Liver (tissue), 9 donors: ENCODE data around the gene UGT2A2. TPM values are rescaled to one million over a fixed set of nuclear protein-coding genes. Genes with fewer than 3 reads are reported as not detected.

Experiments
- DNase-seq: peaks from one replicate; pipeline ENCODE4 v3.0.0-alpha.2; 2017; ENCODE audit warnings: low spot score
- H3K27ac ChIP-seq, 2 donors: one replicate each; pipeline ENCODE4 v1.7.0; 2013; ENCODE audit warnings: inconsistent platforms in 2 of 2, low read length in 2 of 2, control low read depth in 1 of 2, low read depth in 1 of 2, mild to moderate bottlenecking in 1 of 2
- H3K27me3 ChIP-seq, 4 donors: one replicate each; pipeline versions ENCODE4 v1.6.1 to v1.7.0; 2013; ENCODE audit warnings: low read length in 3 of 4, inconsistent platforms in 1 of 4, mild to moderate bottlenecking in 1 of 4, moderate library complexity in 1 of 4; ENCODE audit not compliant: control insufficient read depth in 4 of 4, insufficient read depth in 4 of 4
- H3K36me3 ChIP-seq, 4 donors: one replicate each; pipeline versions ENCODE4 v1.6.1 to v1.7.0; 2013; ENCODE audit warnings: low read length in 3 of 4, mild to moderate bottlenecking in 3 of 4, low read depth in 1 of 4, moderate library complexity in 1 of 4; ENCODE audit not compliant: control insufficient read depth in 4 of 4, insufficient read depth in 3 of 4
- H3K4me1 ChIP-seq, 4 donors: one replicate each; pipeline versions ENCODE4 v1.6.1 to v1.7.0; 2013; ENCODE audit warnings: low read length in 3 of 4, mild to moderate bottlenecking in 3 of 4, moderate library complexity in 1 of 4; ENCODE audit not compliant: control insufficient read depth in 4 of 4, insufficient read depth in 4 of 4
- H3K4me3 ChIP-seq, 3 donors: one replicate each; pipeline versions ENCODE4 v1.6.1 to v1.7.0; 2013; ENCODE audit warnings: low read length in 3 of 3, control low read depth in 1 of 3, low read depth in 1 of 3, mild to moderate bottlenecking in 1 of 3
- H3K9ac ChIP-seq, 2 donors: one replicate each; pipeline ENCODE4 v1.7.0; 2013; ENCODE audit warnings: low read length in 2 of 2, mild to moderate bottlenecking in 2 of 2, moderate library complexity in 2 of 2, control low read depth in 1 of 2, low read depth in 1 of 2
- H3K9me3 ChIP-seq, 4 donors: one replicate each; pipeline versions ENCODE4 v1.6.1 to v1.7.0; 2013; ENCODE audit warnings: low read length in 3 of 4; ENCODE audit not compliant: control insufficient read depth in 4 of 4
- ATF3 ChIP-seq: IDR thresholded peaks from 2 replicates; pipeline ENCODE4 v1.6.1; 2016; ENCODE audit warnings: antibody characterized with exemption
- CTCF ChIP-seq: fragments of 150-350 bp; IDR thresholded peaks from 2 replicates; pipeline ENCODE4 v1.5.1; 2017; ENCODE audit warnings: improper control_type of control experiment, low read depth, low read length; ENCODE audit not compliant: missing input control
- EGR1 ChIP-seq, 2 donors: IDR thresholded peaks; 2 replicates each; pipeline ENCODE4 v1.6.1; 2016 to 2018; ENCODE audit warnings: antibody characterized with exemption in 2 of 2, low read depth in 2 of 2
- FOXA1 ChIP-seq: IDR thresholded peaks from 2 replicates; pipeline ENCODE4 v1.6.1; 2016; ENCODE audit warnings: antibody characterized with exemption
- FOXA2 ChIP-seq: IDR thresholded peaks from 2 replicates; pipeline ENCODE4 v1.6.1; 2016; ENCODE audit warnings: antibody characterized with exemption
- HNF4A ChIP-seq, 2 donors: conservative IDR thresholded peaks; 2 replicates each; pipeline ENCODE4 v1.6.1; 2016; ENCODE audit warnings: antibody characterized with exemption in 2 of 2, mild to moderate bottlenecking in 2 of 2
- HNF4G ChIP-seq: IDR thresholded peaks from 2 replicates; pipeline ENCODE4 v1.6.1; 2016; ENCODE audit warnings: antibody characterized with exemption
- JUND ChIP-seq, 2 donors: IDR thresholded peaks; 2 replicates each; pipeline ENCODE4 v1.6.1; 2016; ENCODE audit warnings: antibody characterized with exemption in 2 of 2
- MAX ChIP-seq: IDR thresholded peaks from 2 replicates; pipeline ENCODE4 v1.6.1; 2016; ENCODE audit warnings: antibody characterized with exemption
- RAD21 ChIP-seq, 2 donors: IDR thresholded peaks; 2 replicates each; pipeline ENCODE4 v1.6.1; 2016; ENCODE audit warnings: antibody characterized with exemption in 2 of 2, mild to moderate bottlenecking in 2 of 2
- REST ChIP-seq: IDR thresholded peaks from 2 replicates; pipeline ENCODE4 v1.6.1; 2016; ENCODE audit warnings: antibody characterized with exemption, mild to moderate bottlenecking
- RXRA ChIP-seq, 2 donors: IDR thresholded peaks; 2 replicates each; pipeline ENCODE4 v1.6.1; 2017 to 2018; ENCODE audit warnings: antibody characterized with exemption in 2 of 2, mild to moderate bottlenecking in 1 of 2
- SP1 ChIP-seq: IDR thresholded peaks from 2 replicates; pipeline ENCODE4 v1.6.1; 2018; ENCODE audit warnings: antibody characterized with exemption, mild to moderate bottlenecking
- TAF1 ChIP-seq: conservative IDR thresholded peaks from 2 replicates; pipeline ENCODE4 v1.6.1; 2016; ENCODE audit warnings: antibody characterized with exemption, mild to moderate bottlenecking
- YY1 ChIP-seq: IDR thresholded peaks from 2 replicates; pipeline ENCODE4 v1.6.1; 2016; ENCODE audit warnings: antibody characterized with exemption, mild to moderate bottlenecking
- ZBTB33 ChIP-seq: IDR thresholded peaks from 2 replicates; pipeline ENCODE4 v1.6.1; 2016; ENCODE audit warnings: antibody characterized with exemption
- WGBS: extraction: QIAGEN DNeasy Blood & Tissue Kit; methylation state at CpG from one replicate; pipeline ENCODE4 v1.1.7; 2013; 5-methylcytosine and 5-hydroxymethylcytosine counted together
- polyA plus RNA-seq, 2 donors: library from polyadenylated mRNA; stranded (reverse) in 1 of 2; unstranded in 1 of 2; fragments of 200-250 nt in 1 of 2; fragments of >200 nt in 1 of 2; fragmentation: Nextera tagmentation in 1 of 2; extraction: Ambion mirVana in 1 of 2; gene quantifications; one replicate each; pipeline versions ENCODE4 v1.2.1 to v1.2.3, GENCODE V29; 2013 to 2015
- total RNA-seq, 2 donors: library from RNA; depleted of rRNA; stranded (reverse); fragments of >200 nt; gene quantifications; one replicate each; pipeline ENCODE4 v1.2.3, GENCODE V29; 2014
- donor health status: healthy.
- donor health status: healthy.
- donor health status: healthy.
- donor health status: healthy.
- donor health status: healthy.

UGT2A2 gene
- total and polyA plus RNA-seq, 4 donors, result not detected

GRCh38 chr4:69563424-69563823, 76.0 kb downstream of the UGT2A2 start:
- no peaks in the 10 kb centered on the region for H3K36me3 ChIP-seq
- no peak overlapping the region for H3K9ac ChIP-seq
- DNase-seq, result no peak
- H3K27me3 ChIP-seq, result no peaks in the 10 kb centered on the region
- no peak for TF ChIP-seq JUND (IDR thresholded peaks at IDR 0.05)
- TF ChIP-seq TAF1, result no peak
- no peak for TF ChIP-seq ATF3
- no peak for TF ChIP-seq REST
- TF ChIP-seq ZBTB33, result no peak
- TF ChIP-seq HNF4G, result no peak
- no peak for TF ChIP-seq SP1
- TF ChIP-seq RAD21 (IDR thresholded peaks at IDR 0.05), result no peak
- TF ChIP-seq RXRA (IDR thresholded peaks at IDR 0.05), result no peak
- TF ChIP-seq HNF4A (conservative IDR thresholded peaks at IDR 0.05), result no peak
- TF ChIP-seq YY1, result no peak
- TF ChIP-seq CTCF, result no peak
- no peak for TF ChIP-seq MAX
- no peak for TF ChIP-seq FOXA2
- TF ChIP-seq EGR1 (IDR thresholded peaks at IDR 0.05; ENCODE audit: low read depth in 2 of 2), result no peak
- TF ChIP-seq FOXA1, result no peak
- no peak overlapping the region for H3K27ac ChIP-seq
- H3K4me1 ChIP-seq, result peaks cover 0 to 3% (median 2%) of the 10 kb centered on the region in 4 donors
- no peaks in the 10 kb centered on the region for H3K9me3 ChIP-seq
- H3K4me3 ChIP-seq, result no peak overlapping the region
- 68% methylated on average over 2 of the region's 2 CpGs for WGBS

GRCh38 chr4:69549651-69550050, 89.8 kb downstream of the UGT2A2 start:
- no peak overlapping the region for H3K9ac ChIP-seq
- no peak for DNase-seq
- H3K9me3 ChIP-seq, result no peaks in the 10 kb centered on the region
- peaks cover 6 to 22% (median 15%) of the 10 kb centered on the region in 4 donors for H3K4me1 ChIP-seq
- no peak overlapping the region for H3K27ac ChIP-seq
- WGBS, result 74% methylated on average over 2 of the region's 2 CpGs
- no peak for TF ChIP-seq ZBTB33
- no peak for TF ChIP-seq FOXA1
- TF ChIP-seq ATF3, result no peak
- TF ChIP-seq CTCF, result no peak
- TF ChIP-seq RXRA (IDR thresholded peaks at IDR 0.05), result no peak
- H3K27me3 ChIP-seq, result no peaks in the 10 kb centered on the region
- no peaks in the 10 kb centered on the region for H3K36me3 ChIP-seq
- no peak overlapping the region for H3K4me3 ChIP-seq
